SW480 (cell line): ENCODE data around the gene PDE6A.

Experiments
- DNase-seq: peaks from one replicate; pipeline ENCODE4 v3.0.0-alpha.2; 2016; ENCODE audit warnings: low spot score

PDE6A gene

GRCh38 chr5:149817539-149818060 lies 127.0 kb downstream of the PDE6A start:
- DNase-seq: no peak

GRCh38 chr5:149816661-149817060 lies 127.9 kb downstream of the PDE6A start:
- no peak for DNase-seq

- DNase-seq: no peak
Measured at GRCh38 chr5:149811453-149811852, 133.1 kb downstream of the PDE6A start.

- no peak for DNase-seq
Measured at GRCh38 chr5:149810856-149811255, 133.7 kb downstream of the PDE6A start.

- DNase-seq: no peak
Measured at GRCh38 chr5:149809931-149810691, 134.5 kb downstream of the PDE6A start.

GRCh38 chr5:149808264-149808982 lies 136.2 kb downstream of the PDE6A start:
- DNase-seq: no peak
